ENCODE data around the gene MPDZ. TPM values are rescaled to one million over a fixed set of nuclear protein-coding genes. Genes with fewer than 3 reads are reported as not detected.

The MPDZ gene
- polyA plus RNA-seq, 1 donor (not counting 4 experiments of a cell fraction or from before 2014, with no cell fraction given): 9.0 TPM

- H3K9me3 ChIP-seq (ENCODE audit: control insufficient read depth, low read depth, low read length): no peaks in the 10 kb centered on the region
- H3K9me1 ChIP-seq (ENCODE audit: control insufficient read depth, extremely low read depth, insufficient read depth, low read length): no peaks in the 10 kb centered on the region
- H4K20me1 ChIP-seq (ENCODE audit: control insufficient read depth, extremely low read depth, insufficient read depth, low read length): no peaks in the 10 kb centered on the region
- H3K4me2 ChIP-seq (ENCODE audit: control insufficient read depth, extremely low read depth, insufficient read depth, low read depth, low read length): no peak overlapping the region
- no peak for TF ChIP-seq EZH2 (IDR thresholded peaks at IDR 0.05; ENCODE audit: low read length)
- FAIRE-seq (no peak), DNase-seq (ENCODE audit: low read depth, low spot score) (no peak)
- H3K9ac ChIP-seq (ENCODE audit: control insufficient read depth, extremely low read depth, insufficient read depth, low read length): no peak overlapping the region
- H3K79me2 ChIP-seq (ENCODE audit: control insufficient read depth, insufficient read depth, low read length): no peaks in the 10 kb centered on the region
- dilution Hi-C loops (cut with MboI; ENCODE audit: extremely low pct_ligation_motif_present, low sequenced_read_pairs): no loop called here
- H3K27me3 ChIP-seq (ENCODE audit: control insufficient read depth, extremely low read depth, insufficient read depth, low read length): no peaks in the 10 kb centered on the region
- H2AFZ ChIP-seq (ENCODE audit: control insufficient read depth, low read length): no peak overlapping the region
- no peak overlapping the region for H3K27ac ChIP-seq (ENCODE audit: control insufficient read depth, insufficient read depth, low read length)
- H3K36me3 ChIP-seq (ENCODE audit: control insufficient read depth in 2 of 2, extremely low read depth in 1 of 2, insufficient read depth in 2 of 2, low read length in 2 of 2): no peaks in the 10 kb centered on the region
- no peaks in the 10 kb centered on the region for H3K4me1 ChIP-seq (ENCODE audit: control insufficient read depth, extremely low read depth, insufficient read depth, low read length)
- H3K4me3 ChIP-seq (ENCODE audit: control insufficient read depth in 2 of 3, extremely low read depth in 1 of 3, insufficient read depth in 2 of 3, low read depth in 1 of 3, low read length in 3 of 3): no peak overlapping the region
Measured at GRCh38 chr9:13160051-13160450, 119.4 kb downstream of the MPDZ start.

- Histone ChIP-seq H3K4me2 (ENCODE audit: control insufficient read depth, extremely low read depth, insufficient read depth, low read depth, low read length) (no peak overlapping the region), H3K27me3 (ENCODE audit: control insufficient read depth, extremely low read depth, insufficient read depth, low read length) (no peaks in the 10 kb centered on the region), H3K4me3 (ENCODE audit: control insufficient read depth in 2 of 3, extremely low read depth in 1 of 3, insufficient read depth in 2 of 3, low read depth in 1 of 3, low read length in 3 of 3) (no peak overlapping the region), H3K27ac (ENCODE audit: control insufficient read depth, insufficient read depth, low read length) (no peak overlapping the region), H3K36me3 (ENCODE audit: control insufficient read depth in 2 of 2, extremely low read depth in 1 of 2, insufficient read depth in 2 of 2, low read length in 2 of 2) (no peaks in the 10 kb centered on the region), H3K9me3 (ENCODE audit: control insufficient read depth, low read depth, low read length) (no peaks in the 10 kb centered on the region), H2AFZ (ENCODE audit: control insufficient read depth, low read length) (no peak overlapping the region), H3K79me2 (ENCODE audit: control insufficient read depth, insufficient read depth, low read length) (no peaks in the 10 kb centered on the region), H3K9me1 (ENCODE audit: control insufficient read depth, extremely low read depth, insufficient read depth, low read length) (no peaks in the 10 kb centered on the region), H4K20me1 (ENCODE audit: control insufficient read depth, extremely low read depth, insufficient read depth, low read length) (no peaks in the 10 kb centered on the region), H3K9ac (ENCODE audit: control insufficient read depth, extremely low read depth, insufficient read depth, low read length) (no peak overlapping the region), H3K4me1 (ENCODE audit: control insufficient read depth, extremely low read depth, insufficient read depth, low read length) (no peaks in the 10 kb centered on the region)
- dilution Hi-C loops (cut with MboI; ENCODE audit: extremely low pct_ligation_motif_present, low sequenced_read_pairs): no loop called here
- no peak for FAIRE-seq
- DNase-seq (ENCODE audit: low read depth, low spot score): no peak
- TF ChIP-seq EZH2 (IDR thresholded peaks at IDR 0.05; ENCODE audit: low read length): no peak
- no peak for TF ChIP-seq CTCF (optimal IDR thresholded peaks at IDR 0.05 in 1 of 3, IDR thresholded peaks at IDR 0.05 in 1 of 3, conservative IDR thresholded peaks at IDR 0.05 in 1 of 3; ENCODE audit: extremely low read depth in 1 of 3, insufficient read depth in 2 of 3, low read length in 3 of 3)
Measured at GRCh38 chr9:13158986-13159385, 120.5 kb downstream of the MPDZ start.

GRCh38 chr9:13151489-13151888, 128.0 kb downstream of the MPDZ start:
- no peak for DNase-seq (ENCODE audit: low read depth, low spot score)
- dilution Hi-C loops (cut with MboI; ENCODE audit: extremely low pct_ligation_motif_present, low sequenced_read_pairs): no loop called here
- no peak for FAIRE-seq

More at GRCh38 chr9:13151489-13151888, 128.0 kb downstream of the MPDZ start:
- Histone ChIP-seq H3K4me2 (ENCODE audit: control insufficient read depth, extremely low read depth, insufficient read depth, low read depth, low read length) (no peak overlapping the region), H3K36me3 (ENCODE audit: control insufficient read depth in 2 of 2, extremely low read depth in 1 of 2, insufficient read depth in 2 of 2, low read length in 2 of 2) (peaks cover 0 to 1% of the 10 kb centered on the region in 2 experiments), H3K9me1 (ENCODE audit: control insufficient read depth, extremely low read depth, insufficient read depth, low read length) (no peaks in the 10 kb centered on the region), H3K9ac (ENCODE audit: control insufficient read depth, extremely low read depth, insufficient read depth, low read length) (no peak overlapping the region), H3K27ac (ENCODE audit: control insufficient read depth, insufficient read depth, low read length) (no peak overlapping the region), H3K4me1 (ENCODE audit: control insufficient read depth, extremely low read depth, insufficient read depth, low read length) (no peaks in the 10 kb centered on the region), H3K27me3 (ENCODE audit: control insufficient read depth, extremely low read depth, insufficient read depth, low read length) (no peaks in the 10 kb centered on the region), H3K79me2 (ENCODE audit: control insufficient read depth, insufficient read depth, low read length) (no peaks in the 10 kb centered on the region), H4K20me1 (ENCODE audit: control insufficient read depth, extremely low read depth, insufficient read depth, low read length) (no peaks in the 10 kb centered on the region), H2AFZ (ENCODE audit: control insufficient read depth, low read length) (no peak overlapping the region), H3K4me3 (ENCODE audit: control insufficient read depth in 2 of 3, extremely low read depth in 1 of 3, insufficient read depth in 2 of 3, low read depth in 1 of 3, low read length in 3 of 3) (no peak overlapping the region), H3K9me3 (ENCODE audit: control insufficient read depth, low read depth, low read length) (no peaks in the 10 kb centered on the region)
- no peak for TF ChIP-seq EZH2 (IDR thresholded peaks at IDR 0.05; ENCODE audit: low read length)
- TF ChIP-seq CTCF (optimal IDR thresholded peaks at IDR 0.05 in 1 of 3, IDR thresholded peaks at IDR 0.05 in 1 of 3, conservative IDR thresholded peaks at IDR 0.05 in 1 of 3; ENCODE audit: extremely low read depth in 1 of 3, insufficient read depth in 2 of 3, low read length in 3 of 3): no peak

Measured in keratinocyte (primary cell).